Smooth muscle cell (in vitro differentiated cells): ENCODE measurements around the gene PALM. TPM values are rescaled to one million over a fixed set of nuclear protein-coding genes. Genes with fewer than 3 reads are reported as not detected.

Source experiments
- DNase-seq: peaks from one replicate; lab custom pipeline; 2025; ENCODE audit not compliant: unreplicated experiment; lab: John Stamatoyannopoulos, UW
- H2AFZ ChIP-seq: fragments of 200-600 bp; sonication (generic); 2 replicates; pipeline ENCODE4 v1.6.0; 2016; ENCODE audit warnings: antibody characterized with exemption, low read depth, mild to moderate bottlenecking
- H3F3A ChIP-seq: fragments of 200-600 bp; sonication (generic); 2 replicates; pipeline ENCODE4 v1.6.0; 2017; ENCODE audit warnings: antibody characterized with exemption, low read depth
- H3K27ac ChIP-seq: fragments of 200-600 bp; sonication (generic); 2 replicates; pipeline ENCODE4 v1.5.1; 2016; ENCODE audit warnings: low read depth, mild to moderate bottlenecking
- H3K27me3 ChIP-seq: fragments of 200-600 bp; sonication (generic); 2 replicates; pipeline ENCODE4 v1.6.1; 2016; ENCODE audit warnings: low read depth, mild to moderate bottlenecking
- H3K36me3 ChIP-seq: fragments of 200-600 bp; sonication (generic); 2 replicates; pipeline ENCODE4 v1.5.1; 2016; ENCODE audit warnings: low read depth
- H3K4me1 ChIP-seq: fragments of 200-600 bp; sonication (generic); 2 replicates; pipeline ENCODE4 v1.5.1; 2016; ENCODE audit warnings: low read depth
- H3K4me2 ChIP-seq: fragments of 200-600 bp; sonication (generic); 2 replicates; pipeline ENCODE4 v1.6.0; 2016; ENCODE audit warnings: mild to moderate bottlenecking
- H3K4me3 ChIP-seq: fragments of 200-600 bp; sonication (generic); 2 replicates; pipeline ENCODE4 v1.5.1; 2016; ENCODE audit warnings: mild to moderate bottlenecking
- H3K79me2 ChIP-seq: fragments of 200-600 bp; sonication (generic); 2 replicates; pipeline ENCODE4 v1.6.0; 2016; ENCODE audit warnings: low read depth, mild to moderate bottlenecking
- H3K9ac ChIP-seq: fragments of 200-600 bp; sonication (generic); 2 replicates; pipeline ENCODE4 v1.6.0; 2016; ENCODE audit warnings: low read depth
- H3K9me3 ChIP-seq: fragments of 200-600 bp; sonication (generic); replicated peaks from 2 replicates; pipeline ENCODE4 v1.5.1; 2016; ENCODE audit warnings: low read depth
- H4K20me1 ChIP-seq: fragments of 200-600 bp; sonication (generic); 2 replicates; pipeline ENCODE4 v1.6.0; 2016; ENCODE audit warnings: low read depth
- WGBS: methylation state at CpG from one replicate; pipeline ENCODE4 v1.1.7; 2016; ENCODE audit warnings: low lambda C conversion rate; 5-methylcytosine and 5-hydroxymethylcytosine counted together
- polyA plus RNA-seq: library from polyadenylated mRNA; unstranded; fragments of >200 nt; fragmentation: Nextera tagmentation; extraction: Ambion mirVana; gene quantifications from 2 replicates; pipeline ENCODE4 v1.2.1, GENCODE V29; 2016
- total RNA-seq: library from RNA; depleted of rRNA; stranded (reverse); fragments of >200 nt; gene quantifications from 2 replicates; pipeline ENCODE4 v1.2.3, GENCODE V29; 2014
- TF ChIP-seq, protein P1 (sequence below): fragments of 200-600 bp; sonication (generic); IDR thresholded peaks from 2 replicates; pipeline ENCODE4 v1.5.1; 2017; ENCODE audit warnings: borderline replicate concordance, mild to moderate bottlenecking, antibody characterized with exemption; ENCODE audit not compliant: insufficient read depth, poor library complexity, severe bottlenecking

The PALM gene
- total and polyA plus RNA-seq, 2 experiments from 2014 or later, result 11.1 to 16.6 TPM

DNA sequence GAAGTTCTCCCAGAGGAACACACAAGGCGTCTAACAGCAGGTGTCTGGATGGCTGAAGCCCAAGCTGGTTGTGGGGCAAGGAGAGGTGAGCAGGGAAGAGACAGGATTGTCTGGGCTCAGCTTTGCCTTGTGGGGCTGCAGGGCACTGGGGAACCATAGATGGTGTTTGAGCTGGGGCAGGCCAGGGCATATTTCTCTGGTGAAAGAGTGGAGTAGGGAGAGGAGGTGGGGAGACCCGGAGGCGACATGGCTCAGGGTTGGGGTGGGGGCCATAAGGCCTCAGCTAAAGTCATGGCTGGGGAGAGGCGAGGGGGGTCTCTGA is 5.4 kb upstream of the PALM start:
- Histone ChIP-seq H3K27me3 (no peaks in the 10 kb centered on the region), H3F3A (no peaks in the 10 kb centered on the region), H3K9ac (no peak overlapping the region), H3K4me1 (peaks cover under 1% of the 10 kb centered on the region), H3K4me2 (no peak overlapping the region), H3K9me3 (no peaks in the 10 kb centered on the region), H3K36me3 (no peaks in the 10 kb centered on the region), H3K79me2 (no peaks in the 10 kb centered on the region), H2AFZ (no peak overlapping the region), H4K20me1 (no peaks in the 10 kb centered on the region), H3K4me3 (no peak overlapping the region), H3K27ac (no peak overlapping the region)
- WGBS, result 82% methylated on average over 4 of the region's 4 CpGs
- DNase-seq, result no peak
- TF ChIP-seq, protein P1, sequence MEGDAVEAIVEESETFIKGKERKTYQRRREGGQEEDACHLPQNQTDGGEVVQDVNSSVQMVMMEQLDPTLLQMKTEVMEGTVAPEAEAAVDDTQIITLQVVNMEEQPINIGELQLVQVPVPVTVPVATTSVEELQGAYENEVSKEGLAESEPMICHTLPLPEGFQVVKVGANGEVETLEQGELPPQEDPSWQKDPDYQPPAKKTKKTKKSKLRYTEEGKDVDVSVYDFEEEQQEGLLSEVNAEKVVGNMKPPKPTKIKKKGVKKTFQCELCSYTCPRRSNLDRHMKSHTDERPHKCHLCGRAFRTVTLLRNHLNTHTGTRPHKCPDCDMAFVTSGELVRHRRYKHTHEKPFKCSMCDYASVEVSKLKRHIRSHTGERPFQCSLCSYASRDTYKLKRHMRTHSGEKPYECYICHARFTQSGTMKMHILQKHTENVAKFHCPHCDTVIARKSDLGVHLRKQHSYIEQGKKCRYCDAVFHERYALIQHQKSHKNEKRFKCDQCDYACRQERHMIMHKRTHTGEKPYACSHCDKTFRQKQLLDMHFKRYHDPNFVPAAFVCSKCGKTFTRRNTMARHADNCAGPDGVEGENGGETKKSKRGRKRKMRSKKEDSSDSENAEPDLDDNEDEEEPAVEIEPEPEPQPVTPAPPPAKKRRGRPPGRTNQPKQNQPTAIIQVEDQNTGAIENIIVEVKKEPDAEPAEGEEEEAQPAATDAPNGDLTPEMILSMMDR, result no peak

DNA sequence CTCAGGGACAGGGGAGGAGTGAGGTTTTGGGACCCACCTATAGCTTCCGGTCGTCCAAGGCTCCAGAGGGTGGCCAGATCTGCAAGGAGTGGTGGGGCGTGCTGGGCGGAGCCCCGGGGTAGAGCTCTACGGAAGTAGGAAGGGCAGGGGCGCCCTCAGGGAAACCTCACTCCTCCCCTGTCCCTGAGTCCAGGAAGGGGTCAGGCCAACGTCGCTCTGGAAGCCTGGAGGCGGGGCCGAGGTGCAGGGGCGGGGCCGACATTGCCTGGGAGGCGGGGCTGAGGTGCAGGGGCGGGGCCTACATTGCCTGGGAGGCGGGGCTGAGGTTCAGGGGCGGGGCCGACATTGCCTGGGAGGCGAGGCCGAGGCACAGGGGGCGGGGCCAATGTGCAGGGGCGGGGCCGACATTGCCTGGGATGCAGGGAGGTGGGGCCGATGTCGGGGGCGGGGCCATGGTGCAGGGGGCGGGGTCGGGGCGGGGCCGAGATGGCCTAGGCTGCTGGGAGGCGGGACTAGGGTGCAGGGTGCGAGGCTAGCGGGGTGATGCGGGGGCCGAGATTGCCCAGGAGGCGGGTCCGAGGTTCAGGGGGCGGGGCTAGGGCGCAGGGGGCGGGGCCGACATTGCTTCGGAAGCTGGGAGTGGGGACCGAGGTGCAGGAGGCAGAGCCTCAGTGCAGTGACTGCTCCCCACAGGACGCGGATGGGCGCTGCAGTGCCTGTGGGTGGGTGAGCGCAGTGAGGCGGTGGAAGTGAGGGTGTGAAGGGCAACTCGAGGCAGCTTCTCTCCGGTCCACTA is 4.9 kb upstream of the PALM start:
- 20% methylated on average over 34 of the region's 50 CpGs for WGBS
- Histone ChIP-seq H3K36me3 (no peaks in the 10 kb centered on the region), H3F3A (no peaks in the 10 kb centered on the region), H3K79me2 (no peaks in the 10 kb centered on the region), H4K20me1 (no peaks in the 10 kb centered on the region), H3K27me3 (no peaks in the 10 kb centered on the region), H3K9ac (no peak overlapping the region), H3K27ac (no peak overlapping the region), H3K4me1 (peaks cover 3% of the 10 kb centered on the region), H3K4me2 (no peak overlapping the region), H3K9me3 (no peaks in the 10 kb centered on the region), H3K4me3 (no peak overlapping the region), H2AFZ (no peak overlapping the region)
- TF ChIP-seq, protein P1, result no peak
- DNase-seq, result peak; percentile 25

DNA sequence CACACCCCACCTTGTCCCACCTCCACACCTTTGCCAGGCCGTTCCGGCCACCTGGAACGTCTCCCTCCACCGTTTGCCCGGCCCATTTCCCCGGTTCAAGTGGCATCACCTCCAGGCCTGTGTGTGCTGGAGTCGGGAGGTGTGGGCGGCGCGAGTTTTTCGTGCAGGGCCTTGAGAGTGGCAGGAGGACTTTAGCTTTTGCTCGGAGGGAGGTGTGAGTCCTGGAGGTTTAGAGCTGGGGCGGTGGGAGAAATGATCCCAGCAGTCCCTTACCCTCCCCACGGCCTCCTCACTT is 4.3 kb upstream of the PALM start:
- H3K4me2 ChIP-seq, result no peak overlapping the region

More for the DNA sequence above, 4.3 kb upstream of the PALM start:
- Histone ChIP-seq H2AFZ (no peak overlapping the region), H3K9me3 (no peaks in the 10 kb centered on the region), H3K4me1 (peaks cover 3% of the 10 kb centered on the region), H3K27ac (no peak overlapping the region), H3K27me3 (no peaks in the 10 kb centered on the region), H3F3A (no peaks in the 10 kb centered on the region), H3K36me3 (no peaks in the 10 kb centered on the region), H3K9ac (no peak overlapping the region), H4K20me1 (no peaks in the 10 kb centered on the region), H3K4me3 (no peak overlapping the region), H3K79me2 (no peaks in the 10 kb centered on the region)
- no peak for DNase-seq
- TF ChIP-seq, protein P1, result no peak
- 42% methylated on average over 14 of the region's 14 CpGs for WGBS
